PC-9 (cell line): ENCODE measurements around the gene DACT2. TPM values are rescaled to one million over a fixed set of nuclear protein-coding genes. Genes with fewer than 3 reads are reported as not detected.

ENCODE experiments used
- BruUV-seq: library from RNA; stranded (reverse); fragments of 400-500 nt; replicated peaks from 2 replicates; lab custom pipeline; 2021; lab: Mats Ljungman, UMichigan
- CTCF ChIA-PET: fragments of 300-600 bp; sonication (Branson Sonifier 250); formaldehyde crosslinking; loops from one replicate; lab custom pipeline; 2022; ENCODE audit warnings: antibody characterized with exemption; lab: Charles Lee
- POLR2A ChIA-PET: fragments of 300-600 bp; sonication (Branson Sonifier 250); formaldehyde crosslinking; loops from one replicate; lab custom pipeline; 2022; ENCODE audit warnings: antibody characterized with exemption; ENCODE audit not compliant: unreplicated experiment; lab: Charles Lee
- DNase-seq, 2 experiments: peaks; one replicate each; pipeline versions ENCODE4 v3.0.0 to v3.0.0-alpha.2; 2015 to 2022; ENCODE audit warnings: mixed read lengths in 1 of 2
- H2AFZ ChIP-seq: fragments of 200-600 bp; sonication (generic); 2 replicates; pipeline ENCODE4 v1.8.1; 2017; ENCODE audit warnings: antibody characterized with exemption
- H3F3A ChIP-seq: fragments of 200-600 bp; sonication (generic); 2 replicates; pipeline ENCODE4 v1.8.1; 2017; ENCODE audit warnings: antibody characterized with exemption, mild to moderate bottlenecking, low read depth; ENCODE audit not compliant: insufficient read depth
- H3K27ac ChIP-seq: fragments of 200-600 bp; sonication (generic); 2 replicates; pipeline ENCODE4 v1.6.1; 2016; ENCODE audit warnings: mixed run types
- H3K27me3 ChIP-seq: fragments of 200-600 bp; sonication (generic); 2 replicates; pipeline ENCODE4 v1.6.1; 2016; ENCODE audit warnings: low read depth, mixed run types; ENCODE audit not compliant: insufficient read depth
- H3K36me3 ChIP-seq: fragments of 200-600 bp; sonication (generic); 2 replicates; pipeline ENCODE4 v1.6.1; 2016; ENCODE audit warnings: low read depth, mixed run types
- H3K4me1 ChIP-seq: fragments of 200-600 bp; sonication (generic); replicated peaks from 2 replicates; pipeline ENCODE4 v1.6.1; 2016; ENCODE audit warnings: mixed run types; ENCODE audit not compliant: insufficient read depth
- H3K4me2 ChIP-seq: fragments of 200-600 bp; sonication (generic); 2 replicates; pipeline ENCODE4 v1.6.1; 2017; ENCODE audit warnings: mixed run types
- H3K4me3 ChIP-seq: fragments of 200-600 bp; sonication (generic); 2 replicates; pipeline ENCODE4 v1.6.1; 2016; ENCODE audit warnings: mixed run types
- H3K79me2 ChIP-seq: fragments of 200-600 bp; sonication (generic); 2 replicates; pipeline ENCODE4 v1.6.1; 2017; ENCODE audit warnings: low read depth, mixed run types
- H3K9me2 ChIP-seq: fragments of 200-600 bp; sonication (generic); 2 replicates; pipeline ENCODE4 v1.8.1; 2017; ENCODE audit warnings: mild to moderate bottlenecking; ENCODE audit not compliant: insufficient read depth
- H3K9me3 ChIP-seq: fragments of 200-600 bp; sonication (generic); 2 replicates; pipeline ENCODE4 v1.8.1; 2016; ENCODE audit warnings: low read depth; ENCODE audit not compliant: insufficient read depth
- H4K20me1 ChIP-seq: fragments of 200-600 bp; sonication (generic); 2 replicates; pipeline ENCODE4 v1.8.1; 2017; ENCODE audit not compliant: insufficient read depth
- CTCF ChIP-seq: fragments of 200-600 bp; sonication (generic); conservative IDR thresholded peaks from 2 replicates; pipeline ENCODE4 v1.6.1; 2017; ENCODE audit warnings: mixed run types, antibody characterized with exemption, mild to moderate bottlenecking, moderate library complexity
- EZH2 ChIP-seq: fragments of 200-600 bp; sonication (generic); IDR thresholded peaks from 2 replicates; pipeline ENCODE4 v1.8.0; 2017; ENCODE audit warnings: antibody characterized with exemption, low read depth
- intact Hi-C: fragments of 100-400 bp; cut with micrococcal nuclease; formaldehyde crosslinking; loops from one replicate; pipeline ENCODE4 v1.10.0; 2022; ENCODE audit not compliant: unreplicated experiment
- total RNA-seq: library from RNA; stranded (reverse); gene quantifications from 2 replicates; pipeline ENCODE4 v1.2.3, GENCODE V29; 2021

Gene DACT2
- total RNA-seq, 1 experiment from 2014 or later = not detected

GRCh38 chr6:168362276-168362990 lies 42.9 kb upstream of the DACT2 start:
- Histone ChIP-seq H3K4me1 (no peaks in the 10 kb centered on the region), H4K20me1 (no peaks in the 10 kb centered on the region), H3K4me3 (no peak overlapping the region), H3K36me3 (no peaks in the 10 kb centered on the region), H3K27me3 (peaks cover 76% of the 10 kb centered on the region), H2AFZ (no peak overlapping the region), H3F3A (no peaks in the 10 kb centered on the region), H3K27ac (no peak overlapping the region), H3K4me2 (no peak overlapping the region), H3K79me2 (no peaks in the 10 kb centered on the region), H3K9me2 (no peaks in the 10 kb centered on the region), H3K9me3 (no peaks in the 10 kb centered on the region)
- ChIA-PET POLR2A (no interaction called here), CTCF (no interaction called here)
- intact Hi-C loops = no loop called here
- BruUV-seq = no TSS peak
- DNase-seq = no peak
- TF ChIP-seq CTCF (no peak), EZH2 (no peak)

- H3K4me1 ChIP-seq = no peaks in the 10 kb centered on the region
- BruUV-seq = no TSS peak
- intact Hi-C loops = no loop called here
- POLR2A ChIA-PET = no interaction called here
- CTCF ChIA-PET = no interaction called here
- H3K27ac ChIP-seq = no peak overlapping the region
- H3K9me2 ChIP-seq = no peaks in the 10 kb centered on the region
- H3K9me3 ChIP-seq = no peaks in the 10 kb centered on the region
- H3K36me3 ChIP-seq = no peaks in the 10 kb centered on the region
- peaks cover 69% of the 10 kb centered on the region for H3K27me3 ChIP-seq
- no peak overlapping the region for H3K4me3 ChIP-seq
- H4K20me1 ChIP-seq = no peaks in the 10 kb centered on the region
- no peak overlapping the region for H2AFZ ChIP-seq
- no peaks in the 10 kb centered on the region for H3F3A ChIP-seq
- no peak for DNase-seq
- H3K79me2 ChIP-seq = no peaks in the 10 kb centered on the region
- TF ChIP-seq EZH2 = no peak
- TF ChIP-seq CTCF = no peak
- H3K4me2 ChIP-seq = no peak overlapping the region
These were observed 42.2 kb upstream of the DACT2 start for GRCh38 chr6:168361766-168362165.

- Histone ChIP-seq H3K4me2 (no peak overlapping the region), H3K4me1 (no peaks in the 10 kb centered on the region), H3K27me3 (peaks cover 69% of the 10 kb centered on the region), H3K36me3 (no peaks in the 10 kb centered on the region), H3K9me3 (no peaks in the 10 kb centered on the region), H4K20me1 (no peaks in the 10 kb centered on the region), H3K9me2 (no peaks in the 10 kb centered on the region), H3K79me2 (no peaks in the 10 kb centered on the region), H2AFZ (no peak overlapping the region), H3F3A (no peaks in the 10 kb centered on the region), H3K27ac (no peak overlapping the region), H3K4me3 (no peak overlapping the region)
- intact Hi-C loops = no loop called here
- POLR2A ChIA-PET = no interaction called here
- no peak for TF ChIP-seq EZH2
- no peak for TF ChIP-seq CTCF
- no peak for DNase-seq
- CTCF ChIA-PET = no interaction called here
- BruUV-seq = no TSS peak
These were observed 40.2 kb upstream of the DACT2 start for GRCh38 chr6:168359794-168360193.
